Lung (tissue), 12 donors: Measurements from ENCODE around the gene NHSL1. TPM values are rescaled to one million over a fixed set of nuclear protein-coding genes. Genes with fewer than 3 reads are reported as not detected.
A peak's percentile ranks its signal among the peaks of the same experiment; 100 is the strongest.

Experiments used
- ATAC-seq: fragments of 200-7000 bp; cut with Tn5 transposase; one replicate; pipeline ENCODE4 v1.9.1; 2020; ENCODE audit warnings: moderate number of reproducible peaks; ENCODE audit not compliant: insufficient read depth, low FRiP score
- DNase-seq, 3 donors: peaks; one replicate each; pipeline ENCODE4 v3.0.0-alpha.2; 2013 to 2017
- H3K27ac ChIP-seq, 2 donors: one replicate each; pipeline ENCODE4 v1.5.1; 2013; ENCODE audit warnings: mild to moderate bottlenecking in 2 of 2, moderate library complexity in 2 of 2, control low read depth in 1 of 2, inconsistent platforms in 1 of 2, low read depth in 1 of 2, low read length in 1 of 2
- H3K27me3 ChIP-seq, 3 donors: one replicate each; pipeline ENCODE4 v1.5.1; 2013; ENCODE audit warnings: low read length in 2 of 3; ENCODE audit not compliant: control insufficient read depth in 3 of 3, insufficient read depth in 3 of 3
- H3K36me3 ChIP-seq, 4 donors: one replicate each; pipeline ENCODE4 v1.5.1; 2013; ENCODE audit warnings: low read length in 4 of 4, mild to moderate bottlenecking in 1 of 4, moderate library complexity in 1 of 4; ENCODE audit not compliant: control insufficient read depth in 4 of 4, insufficient read depth in 4 of 4
- H3K4me1 ChIP-seq, 5 donors: one replicate each; pipeline ENCODE4 v1.5.1; 2013; ENCODE audit warnings: low read length in 5 of 5, mild to moderate bottlenecking in 2 of 5, moderate library complexity in 1 of 5; ENCODE audit not compliant: control insufficient read depth in 5 of 5, insufficient read depth in 5 of 5
- H3K4me3 ChIP-seq: one replicate; pipeline ENCODE4 v1.5.1; 2013; ENCODE audit warnings: mild to moderate bottlenecking, control low read depth, moderate library complexity
- H3K9ac ChIP-seq, 2 donors: one replicate each; pipeline ENCODE4 v1.5.1; 2013; ENCODE audit warnings: low read length in 2 of 2, control low read depth in 1 of 2; ENCODE audit not compliant: insufficient read depth in 1 of 2
- H3K9me3 ChIP-seq, 4 donors: one replicate each; pipeline ENCODE4 v1.5.1; 2013; ENCODE audit warnings: low read length in 3 of 4, mild to moderate bottlenecking in 1 of 4, moderate library complexity in 1 of 4; ENCODE audit not compliant: control insufficient read depth in 4 of 4, insufficient read depth in 3 of 4
- WGBS, 2 donors: extraction: QIAGEN DNeasy Blood & Tissue Kit; methylation state at CpG; one replicate each; pipeline ENCODE4 v1.1.7; 2013; 5-methylcytosine and 5-hydroxymethylcytosine counted together
- polyA plus RNA-seq, 2 donors: library from polyadenylated mRNA; stranded (reverse); fragments of 200-250 nt; gene quantifications; one replicate each; pipeline ENCODE4 v1.2.1, GENCODE V29; 2013
- total RNA-seq, 2 donors: library from RNA; depleted of rRNA in 1 of 2; stranded (reverse); fragments of >200 nt in 1 of 2; gene quantifications; one replicate each; pipeline ENCODE4 v1.2.1, GENCODE V29; 2014 to 2021
- TF ChIP-seq, protein P1 (sequence below): IDR thresholded peaks from 2 replicates; pipeline ENCODE4 v1.5.1; 2012; ENCODE audit warnings: mild to moderate bottlenecking; ENCODE audit errors: control extremely low read depth, extremely low read depth
- donor health status: control.
- donor health status: control.
- donor health status: Bipolar disorder and iron deficiency.
- donor health status: healthy.
- donor health status: DM: yes; HTN: yes; CAD: no.

The NHSL1 gene
- total and polyA plus RNA-seq, 4 donors = 5.2 to 53.7 (median 30.4) TPM

DNA sequence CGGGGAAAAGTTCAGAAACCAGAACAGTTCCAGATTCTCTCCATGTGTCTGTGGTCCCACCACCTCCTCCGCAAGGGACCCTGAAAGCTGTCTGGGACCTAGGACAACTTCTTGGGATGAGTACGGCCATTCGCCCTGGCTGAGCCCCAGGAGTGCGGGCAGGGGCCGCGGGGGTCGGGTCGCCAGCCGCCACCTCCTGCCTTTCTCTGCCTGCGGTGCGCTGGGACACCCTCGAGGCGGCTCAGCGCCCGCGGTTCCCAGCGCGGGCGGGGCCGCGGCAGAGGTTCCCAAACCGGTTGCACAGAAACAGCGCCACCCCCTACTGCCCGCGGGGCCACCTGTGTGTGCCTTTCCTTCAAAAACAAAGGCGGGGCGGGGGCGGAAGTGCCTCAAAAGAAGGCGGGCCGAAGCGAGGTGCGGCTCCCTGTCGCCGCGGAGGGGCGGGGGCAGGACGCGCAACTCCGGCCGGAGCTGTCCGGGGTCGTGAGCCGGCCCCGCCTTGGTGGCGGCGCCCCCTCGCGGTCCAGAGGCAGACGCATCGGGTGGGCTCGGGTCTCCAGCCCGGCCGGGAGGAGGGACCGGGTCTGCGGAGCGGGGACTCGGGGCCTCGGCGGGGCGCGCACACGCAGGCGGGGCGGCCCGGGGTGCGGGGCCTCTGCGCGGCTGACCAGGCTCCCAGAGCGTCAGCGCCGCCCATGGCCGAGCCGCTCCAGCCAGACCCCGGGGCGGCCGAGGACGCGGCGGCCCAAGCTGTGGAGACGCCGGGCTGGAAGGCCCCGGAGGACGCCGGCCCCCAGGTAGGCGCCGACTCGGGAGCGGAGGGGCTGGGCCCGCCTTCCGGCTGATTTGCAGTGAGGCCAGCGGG lies 95.3 kb downstream of the NHSL1 start, which contains the start of gene HEBP2:
HEBP2 (plus strand) TSS at position 423 of the 865 bp plus-strand sequence; CDS start at position 696, 273 bp downstream.
- Histone ChIP-seq H3K36me3 (peaks cover 0 to 25% (median 17%) of the 10 kb centered on the region in 4 donors), H3K27ac (peak within 1 kb of the TSS; percentile 94 to 97)

DNA sequence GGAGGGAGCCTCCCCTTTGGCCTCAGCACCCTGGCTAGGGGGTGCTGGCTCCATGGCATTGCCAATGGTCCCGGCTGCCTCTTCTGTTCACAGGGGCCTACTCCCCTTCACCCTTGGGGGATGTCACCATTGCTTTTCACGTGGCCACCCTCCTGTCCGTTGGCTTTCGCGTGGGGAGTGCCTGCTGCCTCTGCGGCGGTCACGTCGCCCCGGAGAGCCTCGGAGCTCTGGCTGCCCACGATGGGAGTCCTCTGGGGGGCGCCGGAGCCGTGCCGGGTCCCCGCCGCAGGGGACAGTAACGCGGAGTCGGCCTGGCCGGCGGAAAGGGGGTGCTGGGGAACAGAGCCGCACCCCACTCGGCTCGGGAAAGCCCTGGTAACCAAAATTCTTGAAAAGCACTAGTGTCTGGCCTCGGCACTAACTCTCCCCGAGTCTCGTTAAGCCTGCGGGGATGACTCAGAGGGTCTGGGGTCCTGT lies 95.9 kb downstream of the NHSL1 start:
- Histone ChIP-seq H3K9me3 (no peaks in the 10 kb centered on the region), H3K27ac (peak overlapping the region; percentile 94 to 97), H3K4me1 (peaks cover 0 to 10% (median 0%) of the 10 kb centered on the region in 5 donors), H3K9ac (peak overlapping the region; percentile 85 to 93), H3K4me3 (peak overlapping the region; percentile 77), H3K36me3 (peaks cover 0 to 20% (median 11%) of the 10 kb centered on the region in 4 donors), H3K27me3 (no peaks in the 10 kb centered on the region)
- ATAC-seq (peak; percentile 22), DNase-seq (peak; percentile 62 to 74 (median 65))
- TF ChIP-seq, protein P1, sequence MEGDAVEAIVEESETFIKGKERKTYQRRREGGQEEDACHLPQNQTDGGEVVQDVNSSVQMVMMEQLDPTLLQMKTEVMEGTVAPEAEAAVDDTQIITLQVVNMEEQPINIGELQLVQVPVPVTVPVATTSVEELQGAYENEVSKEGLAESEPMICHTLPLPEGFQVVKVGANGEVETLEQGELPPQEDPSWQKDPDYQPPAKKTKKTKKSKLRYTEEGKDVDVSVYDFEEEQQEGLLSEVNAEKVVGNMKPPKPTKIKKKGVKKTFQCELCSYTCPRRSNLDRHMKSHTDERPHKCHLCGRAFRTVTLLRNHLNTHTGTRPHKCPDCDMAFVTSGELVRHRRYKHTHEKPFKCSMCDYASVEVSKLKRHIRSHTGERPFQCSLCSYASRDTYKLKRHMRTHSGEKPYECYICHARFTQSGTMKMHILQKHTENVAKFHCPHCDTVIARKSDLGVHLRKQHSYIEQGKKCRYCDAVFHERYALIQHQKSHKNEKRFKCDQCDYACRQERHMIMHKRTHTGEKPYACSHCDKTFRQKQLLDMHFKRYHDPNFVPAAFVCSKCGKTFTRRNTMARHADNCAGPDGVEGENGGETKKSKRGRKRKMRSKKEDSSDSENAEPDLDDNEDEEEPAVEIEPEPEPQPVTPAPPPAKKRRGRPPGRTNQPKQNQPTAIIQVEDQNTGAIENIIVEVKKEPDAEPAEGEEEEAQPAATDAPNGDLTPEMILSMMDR = no peak
- WGBS, 2 donors = 0 to 1% methylated on average over 30 of the region's 30 CpGs

More for the DNA sequence above, 95.3 kb downstream of the NHSL1 start, which contains the start of gene HEBP2:
- H3K9ac ChIP-seq = peak within 1 kb of the TSS; percentile 85 to 93
- WGBS, 2 donors = 0% methylated on average over 64 to 92 of the region's 92 CpGs
- ATAC-seq (peak; percentile 96), DNase-seq (peak; percentile 94 to 96 (median 95))
- TF ChIP-seq, protein P1 = peak; percentile 32
- H3K9me3 ChIP-seq = no peaks in the 10 kb centered on the region
- peak within 1 kb of the TSS; percentile 77 for H3K4me3 ChIP-seq
- peaks cover 0 to 10% (median 0%) of the 10 kb centered on the region in 5 donors for H3K4me1 ChIP-seq
- no peaks in the 10 kb centered on the region for H3K27me3 ChIP-seq

GRCh38 chr6:138402838-138403187 lies 96.5 kb downstream of the NHSL1 start:
- H3K9ac ChIP-seq = peak overlapping the region in 1 of 2 donors; percentile 78
- no peak for DNase-seq
- 90 to 93% methylated on average over 8 of the region's 8 CpGs for WGBS, 2 donors
- H3K36me3 ChIP-seq = peaks cover 0 to 16% (median 9%) of the 10 kb centered on the region in 4 donors
- no peak overlapping the region for H3K27ac ChIP-seq
- no peaks in the 10 kb centered on the region for H3K27me3 ChIP-seq
- TF ChIP-seq, protein P1 = no peak
- no peak overlapping the region for H3K4me3 ChIP-seq
- H3K4me1 ChIP-seq = peaks cover 0 to 10% (median 0%) of the 10 kb centered on the region in 5 donors
- no peaks in the 10 kb centered on the region for H3K9me3 ChIP-seq
- ATAC-seq = no peak
